ENCODE data around the gene BMPER.

Gene BMPER

GRCh38 chr7:34140066-34140465 lies 234.7 kb downstream of the BMPER start (continued):
- no peak for TF ChIP-seq ZFHX2 (tag by site-specific recombination; conservative IDR thresholded peaks at IDR 0.05)

GRCh38 chr7:34143402-34143801 lies 238.1 kb downstream of the BMPER start:
- no peaks in the 10 kb centered on the region for H3K9me3 ChIP-seq (ENCODE audit: control insufficient read depth, insufficient read depth, low read depth, low read length)
- no peak overlapping the region for H3K27ac ChIP-seq (ENCODE audit: extremely low read depth, low read depth, low read length)
- H3K36me3 ChIP-seq (ENCODE audit: control insufficient read depth in 2 of 2, insufficient read depth in 1 of 2, low read length in 2 of 2), result no peaks in the 10 kb centered on the region
- TF ChIP-seq SETDB1 (IDR thresholded peaks at IDR 0.05; ENCODE audit: insufficient read length, low read length) (no peak), MYNN (tag by site-specific recombination; IDR thresholded peaks at IDR 0.05; ENCODE audit: borderline replicate concordance) (no peak), ZNF133 (tag by site-specific recombination; IDR thresholded peaks at IDR 0.05) (no peak), BCL6B (tag by site-specific recombination; IDR thresholded peaks at IDR 0.05) (no peak), ZNF707 (tag by site-specific recombination; IDR thresholded peaks at IDR 0.05) (no peak), ZNF366 (tag by site-specific recombination; conservative IDR thresholded peaks at IDR 0.05) (no peak), ZNF324 (tag by site-specific recombination; IDR thresholded peaks at IDR 0.05) (no peak), REST (tag by site-specific recombination; IDR thresholded peaks at IDR 0.05) (no peak), ZNF629 (tag by site-specific recombination; IDR thresholded peaks at IDR 0.05) (no peak), GLI2 (tag by site-specific recombination; IDR thresholded peaks at IDR 0.05; ENCODE audit: borderline replicate concordance, low read depth) (no peak), KLF10 (tag by site-specific recombination; IDR thresholded peaks at IDR 0.05) (no peak), ZNF561 (tag by site-specific recombination; IDR thresholded peaks at IDR 0.05; ENCODE audit: borderline replicate concordance) (no peak), ZSCAN5A (tag by site-specific recombination; IDR thresholded peaks at IDR 0.05) (no peak), PRDM1 (tag by site-specific recombination; IDR thresholded peaks at IDR 0.05) (no peak), ZNF341 (tag by site-specific recombination; IDR thresholded peaks at IDR 0.05; ENCODE audit: low read depth) (no peak), ZBTB11 (tag by site-specific recombination; conservative IDR thresholded peaks at IDR 0.05; ENCODE audit: low read depth) (no peak), ZNF510 (tag by site-specific recombination; IDR thresholded peaks at IDR 0.05; ENCODE audit: insufficient replicate concordance) (no peak)
- ChIA-PET POLR2A (no interaction called here), CTCF (no interaction called here)
- no peaks in the 10 kb centered on the region for H3K4me1 ChIP-seq (ENCODE audit: control insufficient read depth, insufficient read depth, low read length)
- H3K4me3 ChIP-seq (ENCODE audit: low read depth, low read length), result no peak overlapping the region
